Measurements from ENCODE around the gene TWIST1.

Gene TWIST1

DNA sequence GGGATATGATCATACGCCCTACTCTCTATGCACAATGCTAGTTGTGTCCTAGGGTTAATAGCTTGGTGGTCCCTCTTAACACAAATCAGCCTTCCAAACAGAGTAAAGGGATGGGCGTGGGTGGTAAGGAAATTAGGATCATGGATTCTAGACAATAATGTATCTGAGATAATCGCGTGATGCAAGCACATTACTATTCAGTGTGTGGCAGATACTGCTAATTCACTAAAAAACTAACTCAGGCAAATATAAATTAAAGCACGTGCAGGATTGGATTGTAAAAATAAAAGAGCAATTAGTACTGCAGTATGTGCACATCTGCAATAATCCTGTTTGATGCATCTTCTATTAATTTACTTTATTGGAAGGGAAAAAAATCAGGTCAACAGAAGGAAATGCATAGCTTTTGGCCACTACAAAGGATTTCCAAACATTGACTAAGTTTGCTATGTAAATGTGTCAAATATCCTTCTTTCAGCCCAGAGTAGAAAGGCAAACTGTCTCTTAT is 22.0 kb downstream of the TWIST1 start:
- no peak for DNase-seq
- Histone ChIP-seq H3K27me3 (replicated peaks) (no peaks in the 10 kb centered on the region), H3K36me3 (replicated peaks) (no peaks in the 10 kb centered on the region), H3K4me3 (ENCODE audit: low read depth, low read length) (no peak overlapping the region), H3K27ac (no peak overlapping the region)
- TF ChIP-seq, protein P1, sequence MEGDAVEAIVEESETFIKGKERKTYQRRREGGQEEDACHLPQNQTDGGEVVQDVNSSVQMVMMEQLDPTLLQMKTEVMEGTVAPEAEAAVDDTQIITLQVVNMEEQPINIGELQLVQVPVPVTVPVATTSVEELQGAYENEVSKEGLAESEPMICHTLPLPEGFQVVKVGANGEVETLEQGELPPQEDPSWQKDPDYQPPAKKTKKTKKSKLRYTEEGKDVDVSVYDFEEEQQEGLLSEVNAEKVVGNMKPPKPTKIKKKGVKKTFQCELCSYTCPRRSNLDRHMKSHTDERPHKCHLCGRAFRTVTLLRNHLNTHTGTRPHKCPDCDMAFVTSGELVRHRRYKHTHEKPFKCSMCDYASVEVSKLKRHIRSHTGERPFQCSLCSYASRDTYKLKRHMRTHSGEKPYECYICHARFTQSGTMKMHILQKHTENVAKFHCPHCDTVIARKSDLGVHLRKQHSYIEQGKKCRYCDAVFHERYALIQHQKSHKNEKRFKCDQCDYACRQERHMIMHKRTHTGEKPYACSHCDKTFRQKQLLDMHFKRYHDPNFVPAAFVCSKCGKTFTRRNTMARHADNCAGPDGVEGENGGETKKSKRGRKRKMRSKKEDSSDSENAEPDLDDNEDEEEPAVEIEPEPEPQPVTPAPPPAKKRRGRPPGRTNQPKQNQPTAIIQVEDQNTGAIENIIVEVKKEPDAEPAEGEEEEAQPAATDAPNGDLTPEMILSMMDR (IDR thresholded peaks at IDR 0.05; ENCODE audit: low read depth, low read length, missing control alignments) = no peak
- in situ Hi-C loops (cut with HindIII; ENCODE audit: low pct_ligation_motif_present, low sequenced_read_pairs) = no loop called here

DNA sequence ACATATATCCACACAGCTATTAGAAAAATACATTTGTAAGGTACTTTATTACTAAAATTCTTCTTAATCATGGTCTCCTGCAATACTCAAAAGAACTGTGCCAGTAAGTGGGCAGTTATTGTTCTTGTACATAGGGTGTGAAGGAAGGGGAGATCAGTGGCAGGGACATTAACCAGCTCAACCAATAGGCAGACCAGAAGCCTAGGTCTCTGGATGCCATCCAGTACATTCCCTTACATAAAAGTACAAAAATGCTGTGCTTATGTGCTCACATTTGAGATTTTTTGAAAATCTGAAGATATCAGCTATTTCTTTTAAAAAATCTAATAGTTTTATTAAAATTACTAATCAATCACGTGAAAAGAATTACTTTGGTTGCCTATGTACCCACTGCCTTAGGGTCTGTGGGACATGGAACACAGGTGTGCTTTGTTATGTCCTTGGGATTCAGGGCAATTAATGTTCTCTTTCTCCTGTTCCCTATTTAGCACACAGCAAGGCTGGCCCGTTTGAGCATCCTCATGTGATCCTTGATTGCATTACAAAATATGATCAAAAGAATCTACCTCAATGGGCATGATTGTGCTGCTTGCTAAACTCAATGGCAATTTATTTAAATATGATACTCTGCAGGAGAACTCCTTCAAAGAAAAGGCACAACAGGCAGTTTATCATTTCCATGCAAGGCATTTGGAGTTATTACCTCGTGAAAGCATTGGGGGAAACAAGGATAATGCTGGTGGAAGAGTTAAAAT is 22.7 kb downstream of the TWIST1 start:
- H3K27ac ChIP-seq = no peak overlapping the region
- TF ChIP-seq, protein P1 (IDR thresholded peaks at IDR 0.05; ENCODE audit: low read depth, low read length, missing control alignments) = no peak
- H3K27me3 ChIP-seq (replicated peaks) = no peaks in the 10 kb centered on the region
- DNase-seq = no peak
- H3K4me3 ChIP-seq (ENCODE audit: low read depth, low read length) = no peak overlapping the region
- H3K36me3 ChIP-seq (replicated peaks) = no peaks in the 10 kb centered on the region
- in situ Hi-C loops (cut with HindIII; ENCODE audit: low pct_ligation_motif_present, low sequenced_read_pairs) = no loop called here

DNA sequence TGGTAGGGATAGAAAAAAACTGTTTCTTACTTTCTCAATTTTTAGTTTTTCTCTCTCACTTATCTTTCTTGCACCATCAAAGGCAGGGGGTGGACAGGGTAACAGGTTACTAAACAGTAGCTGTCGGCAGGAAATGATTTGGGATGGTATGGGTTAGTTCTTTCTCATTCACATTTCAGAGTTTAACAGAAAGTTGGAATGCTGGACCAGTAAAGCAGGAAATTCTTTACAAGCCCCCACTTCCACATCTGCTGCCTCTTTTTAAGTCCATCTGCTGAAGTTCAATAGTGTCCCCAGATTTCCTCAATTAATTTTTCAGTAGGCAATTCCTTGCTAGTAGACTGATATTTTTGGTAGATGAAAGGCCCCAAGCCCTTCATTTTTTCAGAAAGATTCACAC is 23.3 kb downstream of the TWIST1 start:
- no peak overlapping the region for H3K27ac ChIP-seq
- in situ Hi-C loops (cut with HindIII; ENCODE audit: low pct_ligation_motif_present, low sequenced_read_pairs) = no loop called here
- TF ChIP-seq, protein P1 (IDR thresholded peaks at IDR 0.05; ENCODE audit: low read depth, low read length, missing control alignments) = no peak
- no peak for DNase-seq
- no peak overlapping the region for H3K4me3 ChIP-seq (ENCODE audit: low read depth, low read length)
- H3K36me3 ChIP-seq (replicated peaks) = no peaks in the 10 kb centered on the region
- no peaks in the 10 kb centered on the region for H3K27me3 ChIP-seq (replicated peaks)

- TF ChIP-seq, protein P1 (IDR thresholded peaks at IDR 0.05; ENCODE audit: low read depth, low read length, missing control alignments) = no peak
- Histone ChIP-seq H3K4me3 (ENCODE audit: low read depth, low read length) (no peak overlapping the region), H3K27ac (no peak overlapping the region), H3K36me3 (replicated peaks) (no peaks in the 10 kb centered on the region), H3K27me3 (replicated peaks) (no peaks in the 10 kb centered on the region)
- DNase-seq = no peak
- in situ Hi-C loops (cut with HindIII; ENCODE audit: low pct_ligation_motif_present, low sequenced_read_pairs) = no loop called here
Observed at GRCh38 chr7:19091550-19092200, 25.8 kb downstream of the TWIST1 start.

DNA sequence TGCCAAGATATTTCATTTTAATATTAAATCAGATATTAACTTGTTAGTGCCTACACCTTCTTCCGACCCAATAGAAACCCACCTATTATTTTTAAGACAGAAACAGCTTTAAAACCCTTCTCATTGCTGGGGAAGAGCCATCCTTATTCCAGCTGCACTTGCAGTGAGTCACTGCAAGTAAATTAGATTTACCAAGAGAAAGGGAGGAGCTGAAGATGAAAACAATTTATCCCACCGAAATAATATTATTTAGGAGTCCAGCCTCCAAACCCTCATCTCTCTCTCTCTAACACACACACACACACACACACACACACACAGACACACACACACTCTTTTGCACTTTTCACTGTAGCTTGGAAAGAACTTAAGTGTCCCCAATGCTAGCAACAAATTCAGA is 26.9 kb downstream of the TWIST1 start:
- in situ Hi-C loops (cut with HindIII; ENCODE audit: low pct_ligation_motif_present, low sequenced_read_pairs) = no loop called here
- Histone ChIP-seq H3K27ac (no peak overlapping the region), H3K4me3 (ENCODE audit: low read depth, low read length) (no peak overlapping the region), H3K36me3 (replicated peaks) (no peaks in the 10 kb centered on the region), H3K27me3 (replicated peaks) (no peaks in the 10 kb centered on the region)
- DNase-seq = no peak
- TF ChIP-seq, protein P1 (IDR thresholded peaks at IDR 0.05; ENCODE audit: low read depth, low read length, missing control alignments) = no peak

All from brain microvascular endothelial cell (primary cell).